ENCODE results near the gene MAPK10. TPM values are rescaled to one million over a fixed set of nuclear protein-coding genes. Genes with fewer than 3 reads are reported as not detected.

MAPK10 gene
- total and polyA plus RNA-seq, 10 of the 15 experiments (the other 5 are each of a cell fraction or from before 2014, with no cell fraction given), result 1.1 to 4.2 (median 2.4) TPM

DNA sequence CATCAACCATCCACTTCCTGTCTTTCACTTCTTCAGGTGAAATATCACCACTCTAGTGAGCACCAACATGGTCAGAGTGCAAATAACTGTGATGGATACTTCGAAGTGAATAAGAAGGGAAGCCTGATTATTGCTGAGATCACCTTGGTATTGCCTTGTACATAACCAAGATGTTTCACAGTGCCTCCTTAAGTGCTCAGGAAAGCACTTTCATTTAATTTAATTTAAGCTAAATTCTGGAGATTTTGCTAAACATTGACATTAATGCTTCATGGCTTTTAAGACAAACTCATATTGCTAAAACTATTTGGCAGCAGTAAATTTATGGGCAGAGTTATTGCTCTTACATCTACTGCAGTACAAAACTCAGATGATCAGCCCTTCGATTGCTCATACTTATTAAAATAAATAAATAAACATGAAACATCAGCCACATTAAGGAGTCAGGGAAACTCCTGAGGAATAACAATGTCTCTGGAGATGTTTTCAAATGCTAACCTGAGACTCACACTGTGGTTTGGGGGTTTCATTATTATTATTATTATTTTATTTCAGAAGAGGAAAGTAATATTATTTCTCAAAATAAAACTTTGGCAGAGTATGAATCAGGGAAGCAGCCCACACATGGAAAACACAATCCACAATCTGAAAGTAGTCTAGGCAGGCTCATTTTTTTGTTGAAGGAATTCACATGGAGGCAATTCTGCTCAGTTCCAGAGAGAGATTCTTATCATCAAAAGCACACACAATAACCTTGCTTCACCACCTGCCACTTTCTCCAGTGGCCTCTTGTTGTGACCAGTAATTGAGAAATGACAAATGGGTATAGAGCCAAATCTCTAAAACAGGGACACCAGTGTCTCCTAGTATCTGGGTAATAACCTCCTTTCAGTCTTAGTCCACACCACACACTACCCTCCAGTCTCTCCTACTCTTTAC lies 344.2 kb downstream of the MAPK10 start:
- Histone ChIP-seq H3K9me3 (replicated peaks; ENCODE audit: control insufficient read depth, insufficient read depth, low read length) (no peaks in the 10 kb centered on the region), H3K4me1 (ENCODE audit: control insufficient read depth, insufficient read depth, low read length) (peaks cover 2% of the 10 kb centered on the region; the same call in 1 of the 2 replicates), H3K4me3 (no peak overlapping the region), H3K27ac (ENCODE audit: control insufficient read depth, insufficient read depth) (no peak overlapping the region), H2AFZ (ENCODE audit: control insufficient read depth, low read depth, low read length) (no peak overlapping the region), H4K20me1 (ENCODE audit: control insufficient read depth, insufficient read depth) (no peaks in the 10 kb centered on the region), H3K4me2 (ENCODE audit: control insufficient read depth, insufficient read depth) (no peak overlapping the region), H3K27me3 (replicated peaks in 1 of 2; ENCODE audit: control insufficient read depth in 2 of 2, insufficient read depth in 2 of 2, low read length in 1 of 2) (no peaks in the 10 kb centered on the region), H3K9ac (ENCODE audit: control insufficient read depth, insufficient read depth, low read length) (no peak overlapping the region), H3K36me3 (ENCODE audit: control insufficient read depth in 2 of 2, insufficient read depth in 2 of 2, low read length in 1 of 2) (no peaks in the 10 kb centered on the region), H3K79me2 (ENCODE audit: control insufficient read depth, insufficient read depth, low read length) (no peaks in the 10 kb centered on the region)
- no TSS peak for BruUV-seq (replicated peaks)
- FAIRE-seq, result no peak
- SMC1A ChIA-PET (ENCODE audit: uncharacterized antibody, unreplicated experiment), result interaction anchor here (1.0 kb wide), 1 partner anchor 20 kb away, joined by 3 read pairs; no protein-coding TSS in a partner anchor
- 11% methylated on average over 2 of the region's 2 CpGs for WGBS (ENCODE audit: insufficient coverage, insufficient replicate concordance, low lambda C conversion rate, missing lambda C conversion rate)
- DNase-seq (ENCODE audit: low read depth, low spot score), result no peak
- RAD21 ChIA-PET (ENCODE audit: unreplicated experiment), result interaction anchor here (1.0 kb wide), 1 partner anchor 48 kb away, joined by 4 read pairs; no protein-coding TSS in a partner anchor
- POLR2A ChIA-PET, result no interaction called here
- peak; percentile 62 for ATAC-seq
- CTCF ChIA-PET, result no interaction called here
- in situ Hi-C loops (cut with MboI) (no loop called here), intact Hi-C loops (cut with micrococcal nuclease; ENCODE audit: unreplicated experiment) (no loop called here)
- TF ChIP-seq RFX5 (IDR thresholded peaks at IDR 0.05; ENCODE audit: low read depth, low read length), result no peak
- TF ChIP-seq CBX5 (IDR thresholded peaks at IDR 0.05; ENCODE audit: low read depth), result no peak
- no peak for TF ChIP-seq BHLHE40 (IDR thresholded peaks at IDR 0.05; ENCODE audit: borderline replicate concordance in 1 of 2, low read depth in 2 of 2, low read length in 1 of 2)
- TF ChIP-seq NR2C2 (IDR thresholded peaks at IDR 0.05; ENCODE audit: borderline replicate concordance, control insufficient read depth, insufficient read length, low read depth), result no peak
- TF ChIP-seq FOS (IDR thresholded peaks at IDR 0.05; ENCODE audit: borderline replicate concordance, extremely low read depth, insufficient read length), result no peak
- no peak for TF ChIP-seq MYC (IDR thresholded peaks at IDR 0.05; ENCODE audit: insufficient read depth, insufficient read length, insufficient replicate concordance, low read length, severe bottlenecking)
- no peak for TF ChIP-seq SIX5 (IDR thresholded peaks at IDR 0.05; ENCODE audit: low read depth, low read length, severe bottlenecking)
- TF ChIP-seq SMAD1 (IDR thresholded peaks at IDR 0.05; ENCODE audit: low read depth, partially characterized antibody), result no peak
- no peak for TF ChIP-seq SIN3A (IDR thresholded peaks at IDR 0.05; ENCODE audit: low read depth, low read length)
- TF ChIP-seq ZNF622 (IDR thresholded peaks at IDR 0.05), result no peak

All from GM12878 (cell line).